ENCODE results near the gene CAPNS1.

CAPNS1 gene

DNA sequence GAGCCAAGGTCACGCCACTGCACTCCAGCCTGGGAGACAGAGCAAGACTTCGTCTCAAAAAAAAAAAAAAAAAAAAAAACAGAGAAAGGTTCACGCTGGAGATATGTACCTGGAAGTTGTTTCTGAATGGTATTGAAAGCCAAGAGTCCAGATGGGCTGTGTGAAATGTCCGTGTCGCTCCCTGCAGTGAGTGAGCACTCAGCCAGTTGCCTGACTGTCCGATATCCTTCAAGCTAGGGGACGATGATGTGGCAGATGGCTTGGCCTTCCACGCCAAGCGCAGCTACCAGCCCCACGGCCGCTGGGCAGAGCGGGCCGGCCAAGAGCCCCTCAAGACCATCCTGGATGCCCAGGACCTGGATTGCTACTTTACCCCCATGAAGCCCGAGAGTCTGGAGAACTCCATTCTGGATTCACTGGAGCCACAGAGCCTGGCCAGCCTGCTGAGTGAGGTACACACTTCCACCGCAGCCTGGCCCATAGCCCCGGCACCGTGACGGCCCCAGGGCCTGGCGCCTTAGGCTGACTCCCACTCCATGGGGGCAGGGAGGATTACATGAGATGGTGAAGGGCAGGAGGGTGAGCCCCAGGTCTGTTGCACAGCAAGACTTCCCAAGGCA is 40.6 kb upstream of the CAPNS1 start:
- no peak overlapping the region for H3K27ac ChIP-seq
- no peak for TF ChIP-seq ZFX (IDR thresholded peaks at IDR 0.05)

DNA sequence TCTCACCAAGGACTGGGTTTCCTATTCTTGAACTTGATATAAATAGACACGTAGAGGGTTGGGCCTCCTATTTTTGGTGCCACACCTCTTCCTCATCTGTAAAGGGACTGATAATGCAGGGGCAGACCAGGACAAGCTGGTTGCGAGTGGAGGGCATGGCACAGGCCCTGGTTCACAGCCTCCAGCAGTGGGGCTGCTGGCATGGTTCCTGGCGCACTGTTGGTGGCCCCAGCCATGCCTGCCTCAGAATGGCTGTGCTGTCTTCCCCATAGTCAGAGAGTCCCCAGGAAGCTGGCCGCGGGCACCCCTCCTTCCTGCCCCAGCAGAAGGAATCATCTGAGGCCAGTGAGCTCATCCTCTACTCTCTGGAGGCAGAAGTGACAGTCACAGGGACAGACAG is 39.4 kb upstream of the CAPNS1 start:
- TF ChIP-seq, protein P1, sequence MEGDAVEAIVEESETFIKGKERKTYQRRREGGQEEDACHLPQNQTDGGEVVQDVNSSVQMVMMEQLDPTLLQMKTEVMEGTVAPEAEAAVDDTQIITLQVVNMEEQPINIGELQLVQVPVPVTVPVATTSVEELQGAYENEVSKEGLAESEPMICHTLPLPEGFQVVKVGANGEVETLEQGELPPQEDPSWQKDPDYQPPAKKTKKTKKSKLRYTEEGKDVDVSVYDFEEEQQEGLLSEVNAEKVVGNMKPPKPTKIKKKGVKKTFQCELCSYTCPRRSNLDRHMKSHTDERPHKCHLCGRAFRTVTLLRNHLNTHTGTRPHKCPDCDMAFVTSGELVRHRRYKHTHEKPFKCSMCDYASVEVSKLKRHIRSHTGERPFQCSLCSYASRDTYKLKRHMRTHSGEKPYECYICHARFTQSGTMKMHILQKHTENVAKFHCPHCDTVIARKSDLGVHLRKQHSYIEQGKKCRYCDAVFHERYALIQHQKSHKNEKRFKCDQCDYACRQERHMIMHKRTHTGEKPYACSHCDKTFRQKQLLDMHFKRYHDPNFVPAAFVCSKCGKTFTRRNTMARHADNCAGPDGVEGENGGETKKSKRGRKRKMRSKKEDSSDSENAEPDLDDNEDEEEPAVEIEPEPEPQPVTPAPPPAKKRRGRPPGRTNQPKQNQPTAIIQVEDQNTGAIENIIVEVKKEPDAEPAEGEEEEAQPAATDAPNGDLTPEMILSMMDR (conservative IDR thresholded peaks at IDR 0.05) = no peak
- no peak for TF ChIP-seq ZFX (IDR thresholded peaks at IDR 0.05)
- H3K27ac ChIP-seq = no peak overlapping the region

DNA sequence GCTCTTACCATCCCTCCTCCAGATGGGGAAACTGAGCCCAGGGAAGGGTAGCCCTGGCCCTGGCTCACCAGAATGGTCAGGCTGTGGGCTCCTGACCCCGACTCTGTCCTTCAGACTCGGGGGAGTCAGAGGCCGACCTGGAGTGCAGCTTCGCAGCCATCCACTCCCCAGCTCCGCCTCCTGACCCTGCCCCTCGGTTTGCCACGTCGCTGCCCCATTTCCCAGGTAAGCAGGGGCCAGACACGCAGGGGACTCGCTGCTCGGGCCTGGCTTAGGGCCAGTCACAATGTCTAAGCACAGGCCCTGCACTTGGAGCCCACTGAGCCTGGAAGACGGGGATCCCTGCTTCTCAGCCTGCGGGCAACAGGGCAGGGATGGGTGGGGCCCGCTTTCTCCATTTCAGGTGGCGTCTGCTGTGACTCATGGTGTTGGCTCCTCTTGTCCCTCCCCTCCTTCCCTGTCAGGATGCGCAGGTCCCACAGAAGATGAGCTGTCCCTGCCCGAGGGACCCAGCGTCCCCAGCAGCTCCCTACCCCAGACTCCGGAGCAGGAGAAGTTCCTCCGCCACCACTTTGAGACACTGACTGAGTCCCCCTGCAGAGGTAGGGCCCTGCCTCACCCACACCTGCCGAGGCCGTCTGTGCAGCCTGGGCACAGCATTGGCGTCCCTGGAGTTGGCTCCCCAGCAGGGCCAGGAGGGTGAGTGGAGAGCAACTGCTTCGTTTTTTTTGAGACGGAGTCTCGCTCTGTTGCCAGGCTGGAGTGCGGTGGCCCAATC is 38.1 kb upstream of the CAPNS1 start:
- no peak overlapping the region for H3K27ac ChIP-seq
- TF ChIP-seq ZFX (IDR thresholded peaks at IDR 0.05) = no peak
- TF ChIP-seq, protein P1 (conservative IDR thresholded peaks at IDR 0.05) = no peak

DNA sequence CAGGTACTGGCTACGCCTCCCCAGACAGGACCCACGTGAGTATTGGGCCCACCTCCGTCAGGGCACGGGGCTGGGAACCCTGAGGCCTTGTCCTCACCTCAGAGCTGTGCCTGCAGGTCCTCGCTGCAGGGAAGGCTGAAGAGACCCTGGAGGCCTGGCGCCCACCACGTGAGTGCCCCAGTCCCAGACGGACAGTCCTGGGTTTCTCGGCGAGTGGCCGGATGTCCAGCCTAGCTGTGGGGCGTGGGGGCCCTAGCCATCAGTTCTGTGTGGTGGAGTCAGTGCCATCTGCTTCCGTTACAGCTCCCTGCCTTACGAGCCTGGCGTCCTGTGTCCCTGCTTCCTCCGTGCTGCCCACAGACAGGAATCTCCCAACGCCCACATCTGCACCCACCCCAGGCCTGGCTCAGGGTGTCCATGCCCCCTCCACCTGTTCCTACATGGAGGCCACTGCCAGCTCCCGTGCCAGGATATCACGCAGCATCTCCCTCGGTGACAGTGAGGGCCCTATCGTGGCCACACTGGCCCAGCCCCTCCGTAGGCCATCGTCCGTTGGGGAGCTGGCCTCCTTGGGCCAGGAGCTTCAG is 36.7 kb upstream of the CAPNS1 start:
- H3K27ac ChIP-seq = no peak overlapping the region

DNA sequence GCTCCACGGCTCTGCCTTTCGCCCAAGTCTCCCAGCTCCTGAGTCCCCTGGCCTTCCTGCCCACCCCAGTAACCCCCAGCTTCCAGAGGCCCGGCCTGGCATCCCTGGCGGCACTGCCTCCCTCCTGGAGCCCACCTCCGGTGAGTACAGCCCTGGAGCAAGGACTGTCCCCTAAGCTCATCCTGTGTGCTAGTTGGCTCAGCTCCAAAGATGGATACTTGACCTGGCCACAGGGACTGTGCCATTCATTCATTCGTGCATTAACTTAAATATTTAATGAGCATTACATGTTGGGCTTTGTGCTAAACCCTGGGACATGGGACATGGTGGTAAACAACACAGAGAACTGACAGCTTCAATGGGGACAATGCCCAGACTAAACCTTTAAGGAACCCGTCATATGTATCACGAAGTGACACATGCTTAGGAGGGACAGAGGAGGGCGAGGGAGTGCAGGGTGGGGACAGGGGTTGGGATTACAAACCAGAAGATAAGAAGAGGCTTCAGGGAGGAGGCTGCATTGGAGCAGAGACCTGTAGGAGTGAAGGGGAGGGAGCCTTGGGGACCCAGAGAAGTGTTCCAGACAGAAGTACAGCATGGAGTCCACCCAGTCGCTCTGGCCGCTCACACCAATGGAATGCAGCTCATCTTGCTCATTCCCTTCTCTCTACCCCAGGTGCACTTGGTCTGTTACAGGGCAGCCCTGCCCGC is 35.9 kb upstream of the CAPNS1 start:
- H3K27ac ChIP-seq = no peak overlapping the region
- TF ChIP-seq, protein P1 (conservative IDR thresholded peaks at IDR 0.05) = no peak
- TF ChIP-seq ZFX (IDR thresholded peaks at IDR 0.05) = no peak

More for the DNA sequence above, 36.7 kb upstream of the CAPNS1 start:
- TF ChIP-seq ZFX (IDR thresholded peaks at IDR 0.05) = no peak
- TF ChIP-seq, protein P1 (conservative IDR thresholded peaks at IDR 0.05) = no peak

DNA sequence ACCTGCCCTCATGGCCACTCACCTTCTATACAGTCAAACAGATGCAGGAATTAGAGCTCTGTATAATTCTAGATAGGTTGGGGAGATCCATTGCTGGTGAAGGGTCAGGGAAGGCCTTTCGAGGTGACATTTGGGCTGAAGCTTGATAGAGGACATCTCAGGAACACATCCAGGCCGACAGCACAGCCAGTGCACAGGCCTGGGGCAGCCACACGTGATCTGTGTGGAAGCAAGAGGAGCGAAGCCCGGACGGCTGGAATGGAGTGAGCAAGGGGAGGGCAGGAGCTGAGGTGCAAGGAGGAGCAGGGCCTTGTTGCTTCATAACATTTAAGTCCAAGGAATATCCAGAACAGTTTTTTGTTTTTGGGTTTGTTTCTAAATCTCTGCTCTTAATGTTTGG is 33.4 kb upstream of the CAPNS1 start:
- H3K27ac ChIP-seq = no peak overlapping the region
- TF ChIP-seq, protein P1 (conservative IDR thresholded peaks at IDR 0.05) = no peak
- TF ChIP-seq ZFX (IDR thresholded peaks at IDR 0.05) = no peak

DNA sequence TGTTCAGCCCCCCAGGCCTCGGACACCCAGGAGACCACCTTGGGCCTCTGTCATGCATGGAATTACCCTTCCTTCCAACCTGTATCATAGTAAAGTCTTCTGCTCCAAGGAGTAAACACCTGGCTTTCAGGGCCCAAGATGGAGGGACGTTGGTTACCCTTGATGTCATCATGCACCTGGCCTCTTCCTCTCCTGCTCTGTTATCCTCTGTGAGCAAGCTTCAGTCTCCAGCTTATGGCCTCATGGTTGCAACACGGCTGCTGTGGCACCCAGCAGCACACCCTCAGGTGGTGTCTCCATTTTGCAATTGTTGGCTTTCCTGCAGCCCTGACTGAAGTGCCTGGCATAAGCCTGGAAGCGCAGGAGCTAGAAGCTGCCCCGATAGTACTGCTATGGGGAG is 32.9 kb upstream of the CAPNS1 start:
- H3K27ac ChIP-seq = no peak overlapping the region
- TF ChIP-seq ZFX (IDR thresholded peaks at IDR 0.05) = no peak
- TF ChIP-seq, protein P1 (conservative IDR thresholded peaks at IDR 0.05) = no peak

Data from C4-2B (cell line).